ENCODE results near the gene PRKCB.

PRKCB gene

DNA sequence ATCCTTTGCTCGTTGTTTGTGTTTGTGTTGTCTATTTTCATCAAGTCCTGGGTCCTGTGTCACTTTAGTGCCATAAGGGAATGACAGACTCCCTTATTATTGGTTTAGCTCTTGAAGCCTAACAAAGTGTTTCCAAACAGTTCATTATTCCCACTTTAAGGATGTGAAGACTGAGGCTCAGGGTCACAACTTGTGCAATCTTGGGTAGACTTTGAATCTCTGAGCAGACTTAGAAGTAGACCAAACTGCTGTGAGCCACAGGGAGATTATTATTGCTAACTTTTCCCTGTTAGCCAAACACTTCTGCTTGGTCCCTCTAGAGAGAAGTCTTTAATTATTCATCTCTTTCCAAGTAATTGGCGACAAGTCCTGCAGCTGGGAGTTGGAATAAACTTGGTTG is 31.8 kb downstream of the PRKCB start:
- DNase-seq = no peak

DNA sequence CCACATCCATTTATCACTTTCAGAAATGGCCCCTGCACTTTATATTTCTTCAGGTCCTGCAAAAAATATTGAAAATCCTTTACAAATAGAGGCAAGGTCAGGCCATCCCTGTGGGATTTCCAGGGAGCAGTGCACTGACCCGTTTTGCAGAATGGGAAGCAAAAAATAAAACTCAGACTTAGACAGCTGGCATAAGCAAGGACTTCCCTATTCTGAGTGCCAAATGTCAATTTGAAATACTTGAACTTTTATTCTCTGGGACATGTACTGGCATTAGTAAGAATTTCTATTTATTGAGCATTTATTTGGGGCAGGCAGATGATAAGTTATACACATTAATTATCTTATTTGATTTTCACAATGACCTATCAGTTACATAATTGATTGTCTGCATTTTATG is 32.4 kb downstream of the PRKCB start:
- DNase-seq = no peak

DNA sequence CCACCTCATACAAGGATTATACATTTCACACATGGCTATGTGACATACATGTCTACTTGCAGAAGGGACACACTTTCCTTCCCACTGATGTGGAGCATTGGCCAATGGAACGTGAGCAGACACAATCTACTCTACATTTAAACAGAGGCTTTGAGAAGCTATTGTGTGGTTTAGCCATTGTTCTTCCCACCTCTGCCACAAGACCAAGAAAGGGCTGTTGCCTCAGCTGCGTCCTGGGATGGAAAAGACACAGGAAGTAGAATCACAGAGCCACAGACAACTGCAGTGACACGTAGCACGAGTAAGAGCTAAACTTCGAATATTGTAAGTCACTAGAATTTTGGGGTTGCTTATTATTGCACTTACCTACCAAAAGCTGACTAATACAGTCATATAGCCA is 33.3 kb downstream of the PRKCB start:
- no peak for DNase-seq

DNA sequence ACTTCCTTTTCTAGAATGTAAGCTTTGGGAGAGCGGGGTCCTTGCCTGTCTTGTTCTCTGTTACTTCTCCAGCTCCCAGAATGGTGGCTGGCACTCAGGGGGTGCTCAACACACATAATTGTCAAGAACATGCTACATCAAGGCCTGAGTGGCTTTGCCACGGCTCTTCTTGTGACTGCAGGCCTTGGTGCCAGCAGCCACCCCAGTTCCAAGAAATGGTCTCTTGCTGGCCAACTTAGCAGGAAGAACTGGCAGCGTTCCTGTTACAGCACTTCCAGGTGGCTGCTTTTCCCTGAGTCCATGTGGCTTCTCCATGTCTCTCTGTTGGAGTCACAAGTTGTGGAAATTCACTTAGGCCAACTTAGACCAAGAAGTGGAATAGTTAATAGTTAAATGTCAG is 36.1 kb downstream of the PRKCB start:
- no peak for DNase-seq

DNA sequence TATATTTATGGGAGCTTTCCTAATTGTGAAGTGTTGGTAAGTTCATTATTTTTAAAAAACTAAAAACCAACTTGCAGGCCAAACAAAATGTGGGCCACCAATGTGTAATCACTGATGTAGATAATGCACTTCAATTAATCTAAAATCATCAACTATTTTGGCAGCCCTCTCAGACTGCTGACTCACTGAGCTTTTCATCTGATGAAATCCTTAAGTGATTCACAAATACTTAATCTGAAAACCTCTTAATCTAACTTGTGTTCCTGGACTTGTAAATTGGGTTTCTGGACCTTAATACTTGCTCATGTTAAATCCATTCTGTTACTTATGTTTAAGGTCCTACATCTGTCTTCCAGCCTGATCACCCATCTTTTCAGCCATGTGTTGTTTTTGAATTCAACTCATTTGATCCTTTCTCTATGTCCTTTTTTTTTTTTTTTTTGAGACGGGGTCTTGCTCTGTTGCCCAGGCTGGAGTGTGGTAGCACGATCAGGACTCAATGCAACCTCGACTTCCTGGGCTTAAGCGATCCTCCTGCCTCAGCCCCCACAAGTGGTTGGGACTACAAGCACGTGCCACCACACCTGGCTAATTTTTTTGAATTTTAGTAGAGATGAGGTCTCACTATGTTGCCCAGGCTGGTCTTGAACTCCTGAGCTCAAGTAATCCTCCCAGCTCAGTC is 39.0 kb downstream of the PRKCB start:
- DNase-seq = no peak

DNA sequence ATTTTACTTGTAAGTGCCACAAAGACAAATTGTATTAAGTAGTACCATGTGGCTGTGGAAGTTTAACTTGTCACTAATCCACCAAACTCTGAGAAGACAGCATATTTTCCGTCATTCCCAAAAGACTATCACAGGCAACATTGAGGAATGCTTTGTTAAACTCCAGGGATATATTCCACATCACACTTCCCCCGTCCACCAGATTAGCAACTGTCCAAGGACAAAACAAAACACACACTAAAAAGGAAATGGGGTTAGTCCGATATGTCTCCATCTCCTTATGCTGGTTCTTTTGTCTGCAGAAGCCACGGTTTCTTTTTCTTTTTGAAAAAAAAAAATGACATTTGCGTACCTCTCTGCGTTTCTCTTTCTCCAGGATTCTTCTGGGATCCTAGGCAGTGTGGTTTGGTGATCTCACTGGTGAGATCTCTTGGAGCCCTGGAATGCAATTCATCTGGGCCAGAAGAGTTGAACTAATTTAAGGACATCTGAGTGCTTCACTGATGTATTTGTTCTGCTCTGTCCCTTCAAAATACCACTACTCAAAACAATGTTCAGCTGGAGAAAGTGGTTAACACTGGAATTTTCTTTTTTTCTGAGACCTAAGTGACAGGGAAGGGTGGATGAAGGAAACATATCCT is 40.6 kb downstream of the PRKCB start:
- no peak for DNase-seq

DNA sequence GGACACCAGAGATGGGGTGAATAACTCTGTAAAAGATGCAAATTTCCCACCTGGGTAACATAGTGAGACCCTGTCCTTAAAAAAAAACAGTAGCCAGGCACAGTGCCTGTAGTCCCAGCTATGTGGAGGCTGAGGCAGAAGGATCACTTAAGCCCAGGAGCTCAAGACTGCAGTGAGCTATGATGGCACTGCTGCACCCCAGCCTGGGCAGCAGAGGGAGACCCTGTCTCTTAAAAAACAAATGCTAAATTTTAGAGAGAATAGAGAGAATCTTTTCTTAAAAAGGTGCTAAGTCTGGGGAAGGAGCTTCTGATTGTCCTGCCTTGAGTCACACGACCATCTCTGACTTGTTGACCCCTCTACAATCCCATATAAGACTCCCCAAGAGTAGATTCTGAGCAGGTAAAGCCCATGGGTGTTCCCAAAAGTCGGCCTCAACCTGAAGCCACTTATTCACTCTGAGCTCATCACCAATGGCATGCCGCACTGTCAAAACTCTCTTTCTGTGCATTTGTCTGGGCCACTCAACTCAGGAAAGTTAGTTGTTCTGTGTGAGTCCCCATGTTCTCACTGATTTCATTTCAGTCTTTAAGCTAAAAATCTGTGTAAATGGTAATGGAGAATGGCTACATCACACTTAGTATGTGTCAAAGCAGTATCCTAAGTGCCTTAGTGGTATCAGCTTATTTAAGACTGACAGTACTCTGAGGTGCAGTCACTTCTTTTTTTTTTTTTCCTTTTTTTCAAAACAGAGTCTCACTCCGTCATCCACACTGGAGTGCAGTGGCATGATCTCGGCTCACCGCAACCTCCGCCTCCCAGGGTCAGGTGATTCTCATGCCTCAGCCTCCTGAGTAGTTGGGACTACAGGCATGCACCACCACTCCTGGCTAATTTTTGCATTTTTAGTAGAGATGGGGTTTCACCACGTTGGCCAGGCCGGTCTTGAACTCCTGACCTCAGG is 41.6 kb downstream of the PRKCB start:
- DNase-seq = no peak

DNA sequence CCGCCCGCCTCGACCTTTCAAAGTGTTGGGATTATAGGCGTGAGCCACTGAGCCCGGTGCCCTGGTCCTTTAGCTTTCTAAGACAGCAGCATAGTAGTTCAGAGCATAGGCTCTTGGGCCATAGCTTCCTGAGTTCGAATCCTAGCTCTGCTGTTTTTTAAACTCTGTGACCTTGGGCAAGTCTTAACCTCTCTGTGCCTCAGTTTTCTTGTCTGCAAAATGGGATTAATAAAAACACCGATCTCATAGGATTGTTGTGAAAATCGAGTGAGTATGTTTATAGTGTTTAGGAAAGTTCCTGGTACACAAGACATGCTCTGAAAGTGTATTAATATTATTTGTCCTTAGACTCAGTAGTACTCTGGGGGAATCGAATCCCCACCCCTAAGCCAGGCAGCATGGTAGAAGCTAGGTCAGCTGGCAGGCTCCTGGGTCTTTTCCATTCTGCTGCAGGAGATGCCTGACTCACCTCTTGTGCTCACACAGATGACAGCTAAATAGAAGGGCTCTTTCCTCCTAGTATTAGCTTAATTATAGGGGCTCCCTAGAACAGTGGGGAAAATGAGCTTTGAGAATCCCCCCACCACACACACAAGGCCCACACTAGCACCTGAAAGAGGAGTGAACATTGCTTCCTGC is 44.1 kb downstream of the PRKCB start:
- no peak for DNase-seq

DNA sequence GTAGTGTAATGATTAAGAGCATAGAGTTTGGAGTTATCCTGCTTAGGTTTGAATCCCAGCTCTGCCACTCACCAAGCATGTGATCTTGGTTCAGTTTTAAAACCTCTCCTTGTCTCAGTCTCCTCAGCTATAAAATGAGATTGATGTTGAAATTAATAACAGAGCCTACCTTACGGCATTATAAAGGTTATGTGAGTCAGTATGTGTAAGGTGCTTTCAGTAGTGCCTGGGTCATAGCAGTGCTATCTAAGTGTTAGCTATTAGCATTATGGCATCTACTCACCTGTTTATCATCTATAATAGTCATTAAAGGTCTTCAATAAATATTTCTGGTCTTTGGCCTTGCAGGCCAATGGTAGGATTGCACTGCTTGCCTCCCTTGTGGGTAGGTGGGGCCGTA is 53.4 kb downstream of the PRKCB start:
- no peak for DNase-seq

DNA sequence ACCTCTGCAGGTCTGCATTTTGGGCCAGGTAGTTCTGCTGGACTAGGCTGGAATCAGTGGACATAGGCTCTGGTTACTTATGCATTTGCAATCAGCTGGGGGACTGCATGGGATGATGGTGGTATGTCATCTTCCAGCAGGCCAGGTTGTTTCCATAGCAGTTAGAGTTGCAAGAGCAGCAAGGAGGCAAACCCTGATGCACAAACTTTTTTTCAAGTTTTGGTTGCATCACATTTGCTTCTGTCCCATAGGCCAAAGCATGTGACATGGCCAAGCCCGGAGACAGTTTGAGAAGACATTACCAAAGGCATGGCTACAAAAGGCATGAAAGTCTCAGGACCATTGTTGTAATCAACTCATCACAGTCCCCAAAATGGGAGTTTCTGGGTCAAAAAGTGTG is 58.2 kb downstream of the PRKCB start:
- no peak for DNase-seq

DNA sequence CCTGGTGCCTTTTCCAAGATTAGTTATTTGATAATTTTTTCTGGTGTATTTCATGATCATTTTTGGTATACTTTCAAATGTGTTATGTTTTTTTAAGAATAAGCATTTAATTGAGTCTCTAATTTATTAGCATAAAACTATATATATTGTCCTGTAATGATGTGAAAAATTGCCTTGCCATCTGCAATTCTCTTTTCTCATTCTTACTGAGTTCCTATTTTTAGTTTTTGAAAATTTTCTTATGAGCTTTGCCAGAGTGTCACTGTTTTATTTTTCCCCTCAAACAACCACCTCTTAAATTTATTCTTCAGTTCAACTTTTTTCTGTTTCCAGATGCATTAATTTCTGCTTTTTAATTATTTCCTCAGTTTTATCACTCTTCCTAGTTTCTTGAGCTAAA is 59.3 kb downstream of the PRKCB start:
- DNase-seq = no peak

DNA sequence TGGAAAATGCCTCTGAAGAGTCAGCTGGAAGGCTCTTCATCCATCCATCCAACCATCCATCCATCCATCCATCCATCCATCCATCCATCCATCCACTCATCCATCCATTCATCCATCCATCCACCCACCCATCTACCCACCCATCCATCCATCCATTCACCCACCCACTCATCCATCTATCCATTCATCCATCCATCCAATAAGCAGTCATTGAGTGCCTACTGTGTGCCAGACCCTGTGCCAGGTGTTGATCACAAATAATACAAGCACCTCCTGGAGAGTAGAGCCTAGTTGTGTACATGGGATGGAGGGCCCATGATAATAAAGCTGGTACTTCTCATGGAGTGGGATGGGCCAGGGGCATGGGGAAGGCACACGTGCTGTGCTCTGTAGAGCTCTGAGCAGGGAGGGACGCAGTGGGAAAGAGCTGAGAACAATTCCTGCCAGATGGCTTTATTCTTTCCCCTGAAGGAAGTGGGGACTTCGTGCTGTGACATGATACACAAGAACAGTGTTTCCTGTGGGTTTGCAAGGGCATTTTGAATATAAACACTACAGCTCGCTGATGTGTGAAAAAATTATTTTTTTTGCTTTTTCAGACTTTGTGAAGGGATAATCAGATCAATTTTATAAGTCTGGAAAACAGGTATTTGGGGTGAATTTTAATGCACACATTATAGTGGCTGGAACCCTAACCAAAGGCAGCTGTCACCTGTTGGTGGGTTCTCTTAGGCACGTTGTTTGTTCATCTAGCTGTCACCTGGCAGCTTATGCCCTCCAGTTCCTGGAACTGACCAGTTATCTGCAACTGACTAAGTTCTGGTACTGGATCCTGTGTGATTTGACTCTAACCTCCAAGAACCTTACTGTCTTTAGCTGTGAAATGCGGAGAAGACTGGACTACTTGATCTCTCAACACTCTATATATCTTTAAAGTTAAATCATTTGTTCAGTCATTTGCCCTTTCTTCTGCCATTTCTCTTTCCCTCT is 61.3 kb downstream of the PRKCB start:
- DNase-seq = no peak

DNA sequence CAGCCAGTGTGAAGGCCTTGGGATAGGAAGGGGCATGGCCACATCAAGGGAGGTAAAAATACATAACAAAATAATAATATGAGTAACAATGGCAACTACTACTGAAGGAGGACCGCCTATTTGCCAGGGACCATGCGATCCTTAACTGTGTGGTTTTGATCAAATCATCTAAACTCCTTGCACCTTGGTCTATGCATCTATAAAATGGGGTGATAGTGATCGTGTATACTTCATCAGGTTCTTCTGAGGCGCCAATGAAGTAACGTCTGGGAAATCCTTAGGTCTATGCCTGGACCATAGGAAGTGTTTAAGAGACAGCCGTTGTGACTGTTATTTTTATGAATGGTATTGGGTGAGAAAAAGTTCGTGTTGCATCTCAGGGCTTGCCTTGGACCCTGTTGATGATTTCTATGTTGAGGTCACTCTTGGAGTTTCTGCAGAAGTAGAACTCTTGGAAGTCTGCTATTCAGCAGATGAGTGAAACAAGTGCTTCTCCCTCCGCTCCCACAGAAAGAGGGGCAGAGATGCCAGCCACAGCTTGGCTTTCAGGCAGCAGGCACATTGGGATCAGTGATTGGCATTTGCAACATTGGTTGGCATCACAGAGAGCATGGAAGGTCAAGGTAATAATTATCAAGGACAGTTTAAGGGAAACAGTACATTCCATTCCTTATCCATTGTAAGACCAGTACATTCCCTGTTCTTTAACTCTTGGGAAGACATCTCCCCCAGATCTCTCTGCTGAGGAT is 63.1 kb downstream of the PRKCB start:
- no peak for DNase-seq

DNA sequence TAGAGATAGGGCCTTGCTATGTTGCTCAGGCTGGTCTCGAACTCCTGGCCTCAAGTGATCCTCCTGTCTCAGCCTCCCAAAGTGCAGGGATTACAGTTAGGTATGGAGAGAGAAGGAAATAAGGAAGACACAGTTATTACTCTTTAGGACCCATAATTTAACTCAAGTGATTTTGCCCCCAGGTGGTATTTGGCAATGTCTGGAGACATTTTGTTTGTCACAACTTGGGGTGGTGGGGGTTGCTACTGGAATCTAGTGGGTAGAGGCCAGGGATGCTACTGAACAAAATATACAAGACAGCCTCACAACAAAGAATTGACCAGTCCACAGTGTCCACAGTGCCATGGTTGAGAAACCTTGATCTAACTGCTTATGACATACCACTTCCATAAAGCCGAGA is 64.1 kb downstream of the PRKCB start:
- no peak for DNase-seq

DNA sequence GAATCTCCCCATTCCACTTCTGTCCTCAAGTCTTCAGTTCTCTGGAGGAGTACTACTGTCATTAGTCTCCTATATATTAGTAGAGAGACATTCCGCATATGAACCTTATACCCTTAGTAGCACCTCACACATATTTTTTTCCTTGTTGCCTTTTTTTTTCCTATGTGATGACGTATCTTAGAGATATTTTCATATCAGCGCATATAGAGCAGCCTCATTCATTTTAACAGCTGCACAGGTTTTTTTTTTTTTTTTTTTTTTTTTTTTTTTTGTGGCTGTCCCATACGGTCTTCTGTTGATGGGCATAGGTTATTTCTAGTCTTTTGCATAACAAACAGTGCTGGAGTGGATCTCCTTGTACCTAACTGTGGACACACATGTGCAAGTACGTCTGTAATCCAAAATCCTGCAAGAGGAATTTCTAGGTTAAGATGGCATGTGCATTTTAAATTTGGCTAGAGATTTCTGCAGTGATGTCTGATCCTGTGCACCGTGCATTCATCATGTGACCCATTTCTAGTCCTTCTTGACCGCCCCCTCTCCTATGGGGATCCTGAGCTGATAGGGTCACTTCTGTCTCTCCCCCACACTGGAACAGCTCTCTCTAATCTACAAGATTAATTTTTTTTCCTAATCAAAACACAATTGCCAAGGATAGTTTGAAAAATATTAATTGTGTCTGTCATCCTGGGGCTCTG is 64.8 kb downstream of the PRKCB start:
- DNase-seq = no peak

DNA sequence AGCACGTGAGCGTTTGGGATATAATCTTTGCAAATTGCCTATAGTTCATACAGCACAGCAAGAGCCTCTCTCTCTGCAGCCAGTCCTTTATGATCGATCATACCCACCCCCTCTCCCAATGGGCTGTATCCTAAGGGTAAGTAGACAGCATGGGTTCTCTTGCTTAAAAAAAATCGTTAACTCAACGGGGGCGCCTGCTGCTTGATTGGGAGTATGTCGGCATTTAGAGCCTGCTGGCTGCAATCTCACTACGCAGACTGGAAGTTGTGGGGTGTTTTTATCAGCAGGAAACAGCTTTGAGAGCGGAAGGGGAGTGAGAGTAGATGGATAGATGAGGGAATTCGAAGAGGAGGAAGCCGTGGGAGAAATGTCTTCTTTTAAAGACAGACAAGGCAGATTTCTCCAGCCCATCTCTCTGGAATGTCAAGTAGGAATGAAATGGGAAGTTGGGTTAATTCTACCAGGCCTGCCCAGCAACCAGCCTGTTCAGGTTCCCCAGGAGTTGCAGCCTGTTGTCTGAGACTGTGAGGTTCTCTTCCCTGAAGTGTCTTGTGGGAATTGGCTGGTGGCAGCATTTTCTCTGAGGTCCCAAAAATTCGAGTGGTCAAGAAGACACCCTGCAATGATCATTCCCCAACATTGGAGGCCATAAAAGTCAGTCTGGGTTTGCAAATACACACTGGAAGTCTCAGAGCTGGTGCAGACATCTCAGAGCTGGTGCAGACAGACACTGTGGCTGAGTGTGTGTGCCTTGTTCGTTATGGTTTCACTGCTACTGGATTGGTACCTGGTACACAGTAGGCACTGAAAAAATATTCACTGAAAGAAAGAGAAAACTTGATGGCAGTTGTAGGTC is 65.6 kb downstream of the PRKCB start:
- DNase-seq = no peak

DNA sequence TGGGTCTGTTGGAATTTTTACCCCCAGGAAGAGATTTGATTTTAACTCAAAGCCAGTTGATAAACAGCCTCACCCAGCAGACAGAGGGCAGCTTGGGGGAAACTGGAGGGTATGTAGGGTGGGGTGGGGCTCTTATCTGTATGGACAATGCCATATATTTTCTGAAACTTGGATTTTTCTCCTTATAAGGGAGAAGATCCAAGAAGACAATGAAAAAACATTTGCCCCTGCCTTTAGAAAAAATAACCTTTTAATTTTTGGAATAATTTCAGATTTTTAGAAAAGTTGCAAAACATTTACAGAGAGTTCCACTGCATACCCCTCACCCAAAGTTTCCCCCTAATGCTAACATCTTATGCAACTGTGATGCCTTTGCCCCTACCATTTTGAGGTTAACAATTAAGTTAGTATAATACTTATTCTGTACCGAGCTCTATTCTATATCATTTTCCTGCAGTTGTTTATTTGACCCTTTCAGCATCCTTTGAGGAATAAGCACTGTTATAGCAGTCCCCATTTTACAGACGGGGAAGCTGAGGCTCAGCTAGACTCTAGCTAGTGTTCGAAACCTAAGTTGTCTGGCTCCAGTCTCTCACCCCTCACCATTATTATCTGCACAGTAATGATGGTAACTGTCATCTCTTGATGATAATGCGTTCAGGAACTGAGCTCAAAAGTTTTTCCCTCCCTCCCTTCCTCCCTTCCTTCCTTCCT is 66.4 kb downstream of the PRKCB start:
- no peak for DNase-seq

DNA sequence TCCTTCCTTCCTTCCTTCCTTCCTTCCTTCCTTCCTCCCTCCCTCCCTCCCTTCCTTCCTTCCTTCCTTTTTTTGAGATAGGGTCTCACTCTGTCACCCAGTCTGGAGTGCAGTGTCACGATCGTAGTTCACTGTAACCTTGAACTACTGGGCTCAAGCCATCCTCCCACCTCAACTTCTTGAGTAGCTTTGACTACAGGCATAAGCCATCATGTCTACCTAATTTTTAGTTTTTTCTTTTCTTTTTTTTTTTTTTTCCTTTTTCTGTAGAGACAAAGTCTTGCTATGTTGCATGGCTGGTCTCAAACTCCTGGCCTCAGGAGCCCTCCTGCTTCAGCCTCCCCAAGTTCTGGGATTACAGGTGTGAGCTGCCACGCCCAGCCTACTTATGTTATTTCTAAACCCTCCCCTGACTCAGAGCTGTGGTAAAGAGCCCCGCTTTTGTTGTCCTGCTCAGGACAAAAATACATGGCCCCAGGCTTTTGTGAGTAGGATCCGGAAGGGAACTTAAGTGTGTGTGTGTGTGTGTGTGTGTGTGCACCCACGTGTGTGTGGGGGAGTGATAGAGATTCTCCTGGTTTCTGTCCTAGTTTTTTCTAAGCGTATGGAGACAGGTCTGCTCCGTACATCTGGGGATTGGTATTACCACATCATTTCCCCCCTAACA is 67.1 kb downstream of the PRKCB start:
- DNase-seq = no peak
